B cell (primary cell): ENCODE results near the gene FSTL3.

Experiments
- EZH2 ChIP-seq: IDR thresholded peaks from 2 replicates; pipeline ENCODE4 v1.6.1; 2012; ENCODE audit warnings: borderline replicate concordance, low read depth, mild to moderate bottlenecking, moderate library complexity, low read length; ENCODE audit not compliant: insufficient read depth, poor library complexity, severe bottlenecking
- TF ChIP-seq, protein P1 (sequence below): fragments of 200-600 bp; IDR thresholded peaks from one replicate; pipeline ENCODE4 v1.8.0; 2022; ENCODE audit warnings: antibody characterized with exemption, mild to moderate bottlenecking

DNA sequence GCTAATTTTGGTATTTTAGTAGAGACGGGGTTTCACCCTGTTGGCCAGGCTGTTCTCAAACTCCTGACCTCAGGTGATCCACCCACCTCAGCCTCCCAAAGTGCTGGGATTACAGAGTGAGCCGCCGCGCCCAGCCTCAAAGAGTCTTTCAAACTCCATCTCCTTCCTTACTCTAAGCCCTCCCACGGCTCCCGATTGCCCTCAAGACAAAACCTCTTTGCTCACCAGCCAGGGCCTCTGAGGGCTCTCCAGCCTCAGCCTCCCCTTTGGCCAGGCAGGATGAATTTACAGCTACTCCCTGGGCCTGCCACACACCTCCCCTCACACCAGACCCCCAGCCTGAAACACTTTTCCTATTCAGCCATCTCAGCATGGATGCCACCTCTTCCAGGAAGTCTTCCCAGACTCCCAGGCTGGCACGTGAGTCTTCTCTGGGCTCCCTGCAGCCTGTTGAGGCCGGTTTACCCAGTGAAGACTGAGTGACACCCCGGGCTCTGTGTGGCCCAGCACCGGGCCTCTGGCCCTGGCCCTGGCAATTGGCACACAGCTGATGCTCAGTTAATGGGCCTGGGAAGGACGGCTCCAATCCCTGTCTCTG lies 11.5 kb downstream of the FSTL3 start:
- TF ChIP-seq, protein P1, sequence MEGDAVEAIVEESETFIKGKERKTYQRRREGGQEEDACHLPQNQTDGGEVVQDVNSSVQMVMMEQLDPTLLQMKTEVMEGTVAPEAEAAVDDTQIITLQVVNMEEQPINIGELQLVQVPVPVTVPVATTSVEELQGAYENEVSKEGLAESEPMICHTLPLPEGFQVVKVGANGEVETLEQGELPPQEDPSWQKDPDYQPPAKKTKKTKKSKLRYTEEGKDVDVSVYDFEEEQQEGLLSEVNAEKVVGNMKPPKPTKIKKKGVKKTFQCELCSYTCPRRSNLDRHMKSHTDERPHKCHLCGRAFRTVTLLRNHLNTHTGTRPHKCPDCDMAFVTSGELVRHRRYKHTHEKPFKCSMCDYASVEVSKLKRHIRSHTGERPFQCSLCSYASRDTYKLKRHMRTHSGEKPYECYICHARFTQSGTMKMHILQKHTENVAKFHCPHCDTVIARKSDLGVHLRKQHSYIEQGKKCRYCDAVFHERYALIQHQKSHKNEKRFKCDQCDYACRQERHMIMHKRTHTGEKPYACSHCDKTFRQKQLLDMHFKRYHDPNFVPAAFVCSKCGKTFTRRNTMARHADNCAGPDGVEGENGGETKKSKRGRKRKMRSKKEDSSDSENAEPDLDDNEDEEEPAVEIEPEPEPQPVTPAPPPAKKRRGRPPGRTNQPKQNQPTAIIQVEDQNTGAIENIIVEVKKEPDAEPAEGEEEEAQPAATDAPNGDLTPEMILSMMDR, result no peak
- TF ChIP-seq EZH2, result no peak
